K562 (cell line): ENCODE measurements around the gene TNPO2. TPM values are rescaled to one million over a fixed set of nuclear protein-coding genes. Genes with fewer than 3 reads are reported as not detected.

Experiments used
- CBFB ChIP-seq: sonication (generic); formaldehyde crosslinking; IDR thresholded peaks from 2 replicates; pipeline ENCODE4 v1.4.0; 2020; ENCODE audit warnings: mild to moderate bottlenecking, missing genetic modification reagents
- CCAR2 ChIP-seq: fragments of 200-400 bp; formaldehyde crosslinking; IDR thresholded peaks from 2 replicates; pipeline ENCODE4 v1.6.1; 2017; ENCODE audit warnings: mild to moderate bottlenecking, low read depth, low read length
- CSDE1 ChIP-seq, 2 experiments: fragments of 450-650 bp; IDR thresholded peaks; 2 replicates each; pipeline ENCODE4 v1.6.1; 2016; ENCODE audit warnings: mild to moderate bottlenecking in 1 of 2
- DMBX1 ChIP-seq: fragments of 250-450 bp; sonication (Bioruptor Pico); IDR thresholded peaks from 2 replicates; pipeline ENCODE4 v1.8.0; 2022; ENCODE audit warnings: inconsistent platforms, mild to moderate bottlenecking, moderate library complexity, borderline replicate concordance
- HDGF ChIP-seq: fragments of 450-650 bp; IDR thresholded peaks from 2 replicates; pipeline ENCODE4 v1.6.1; 2016
- HLTF ChIP-seq: fragments of 450-650 bp; IDR thresholded peaks from 2 replicates; pipeline ENCODE4 v1.6.1; 2016
- HMGN3 ChIP-seq: IDR thresholded peaks from 2 replicates; pipeline ENCODE4 v1.6.1; 2011; ENCODE audit warnings: borderline replicate concordance, low read depth, mild to moderate bottlenecking, mixed read lengths, low read length; ENCODE audit not compliant: insufficient read length; ENCODE audit errors: extremely low read depth
- KDM1A ChIP-seq, 2 experiments: fragments of 450-650 bp; IDR thresholded peaks; 2 replicates each; pipeline ENCODE4 v1.6.1; 2016; ENCODE audit warnings: mild to moderate bottlenecking in 2 of 2
- MCM2 ChIP-seq: fragments of 450-650 bp; IDR thresholded peaks from 2 replicates; pipeline ENCODE4 v1.6.1; 2017; ENCODE audit warnings: low read depth, mild to moderate bottlenecking
- MED1 ChIP-seq: sonication (generic); formaldehyde crosslinking; IDR thresholded peaks from 2 replicates; pipeline ENCODE4 v1.8.1; 2023; ENCODE audit warnings: missing genetic modification reagents, borderline replicate concordance
- MEF2D ChIP-seq: conservative IDR thresholded peaks from 2 replicates; pipeline ENCODE4 v1.6.1; 2016; ENCODE audit warnings: low read depth, missing genetic modification characterization, missing compliant biosample characterization
- NCOA2 ChIP-seq, 2 experiments: fragments of 450-650 bp; IDR thresholded peaks; 2 replicates each; pipeline ENCODE4 v1.6.1; 2018; ENCODE audit warnings: mild to moderate bottlenecking in 2 of 2, moderate library complexity in 1 of 2; ENCODE audit not compliant: partially characterized antibody in 2 of 2
- NFIX ChIP-seq: fragments of 250-450 bp; sonication (Bioruptor Pico); IDR thresholded peaks from 2 replicates; pipeline ENCODE4 v1.4.0; 2020; ENCODE audit warnings: low read depth, mild to moderate bottlenecking, moderate library complexity
- NFYB ChIP-seq: IDR thresholded peaks from 2 replicates; pipeline ENCODE4 v1.6.1; 2011; ENCODE audit warnings: mild to moderate bottlenecking, moderate library complexity; ENCODE audit not compliant: insufficient read length; ENCODE audit errors: extremely low read depth
- NR4A1 ChIP-seq, 2 experiments: fragments of 250-450 bp in 1 of 2; fragments of 450-650 bp in 1 of 2; sonication (Bioruptor Pico) in 1 of 2; IDR thresholded peaks; 2 replicates each; pipeline versions ENCODE4 v1.4.0 to v1.6.1; 2016 to 2020; ENCODE audit warnings: mild to moderate bottlenecking in 2 of 2, missing compliant biosample characterization in 1 of 2, missing genetic modification characterization in 1 of 2, moderate library complexity in 1 of 2
- NUFIP1 ChIP-seq: fragments of 450-650 bp; IDR thresholded peaks from 2 replicates; pipeline ENCODE4 v1.6.1; 2018; ENCODE audit not compliant: partially characterized antibody
- PHF21A ChIP-seq: fragments of 450-650 bp; IDR thresholded peaks from 2 replicates; pipeline ENCODE4 v1.6.1; 2017; ENCODE audit warnings: low read depth, borderline replicate concordance
- POLR2G ChIP-seq: fragments of 200-400 bp; formaldehyde crosslinking; IDR thresholded peaks from 2 replicates; pipeline ENCODE4 v1.6.1; 2017; ENCODE audit warnings: low read depth, mild to moderate bottlenecking, antibody characterized with exemption, low read length, moderate library complexity
- PURB ChIP-seq: sonication (generic); formaldehyde crosslinking; IDR thresholded peaks from 2 replicates; pipeline ENCODE4 v1.9.0; 2021; ENCODE audit warnings: low read depth, mild to moderate bottlenecking, missing genetic modification reagents
- TRIM28 ChIP-seq: fragments of 450-650 bp; IDR thresholded peaks from 2 replicates; pipeline ENCODE4 v1.6.1; 2017
- ZNF133 ChIP-seq: fragments of 250-450 bp; sonication (Bioruptor Pico); IDR thresholded peaks from 2 replicates; pipeline ENCODE4 v1.4.0; 2020; ENCODE audit warnings: mild to moderate bottlenecking
- ZNF134 ChIP-seq: fragments of 250-450 bp; sonication (Bioruptor Pico); conservative IDR thresholded peaks from 2 replicates; pipeline ENCODE4 v1.4.0; 2020
- ZNF324 ChIP-seq: fragments of 250-450 bp; sonication (Bioruptor Pico); IDR thresholded peaks from 2 replicates; pipeline ENCODE4 v1.4.0; 2020; ENCODE audit warnings: mild to moderate bottlenecking
- ZNF561 ChIP-seq: fragments of 450-650 bp; formaldehyde crosslinking; conservative IDR thresholded peaks from 2 replicates; pipeline ENCODE4 v1.4.0; 2020; ENCODE audit warnings: mild to moderate bottlenecking, moderate library complexity
- ZNF644 ChIP-seq: fragments of 200-800 bp; sonication (Bioruptor generic); IDR thresholded peaks from 2 replicates; pipeline ENCODE4 v1.6.1; 2016; ENCODE audit warnings: low read depth, missing genetic modification characterization, missing compliant biosample characterization
- ZNF778 ChIP-seq: fragments of 450-650 bp; formaldehyde crosslinking; IDR thresholded peaks from 2 replicates; pipeline ENCODE4 v1.4.0; 2020; ENCODE audit warnings: mild to moderate bottlenecking, moderate library complexity
- polyA plus RNA-seq, 8 experiments: library from polyadenylated mRNA; depleted of rRNA in 4 of 8; stranded (reverse) in 5 of 8; unstranded in 3 of 8; fragments of >200 nt; fragmentation: Nextera tagmentation in 2 of 8; fragmentation: Illumina TruSeq in 1 of 8; extraction: Ambion mirVana in 2 of 8; extraction: Trizol in 1 of 8; gene quantifications; 2 replicates each; pipeline versions ENCODE4 v1.2.1 to v1.2.3, GENCODE V29; 2011 to 2014; ENCODE audit warnings: inconsistent platforms in 1 of 8, missing spikeins in 1 of 8
- total RNA-seq, 7 experiments: library from RNA; depleted of rRNA in 6 of 7; stranded (reverse); fragments of >200 nt in 6 of 7; fragmentation: Illumina TruSeq in 2 of 7; extraction: Trizol in 2 of 7; gene quantifications; 2 replicates each; pipeline versions ENCODE4 v1.2.1 to v1.2.3, GENCODE V29; 2011 to 2021; ENCODE audit warnings: low replicate concordance in 1 of 7
- TF ChIP-seq, protein P1 (sequence below): sonication (generic); formaldehyde crosslinking; IDR thresholded peaks from 2 replicates; pipeline ENCODE4 v1.8.1; 2023; ENCODE audit warnings: mild to moderate bottlenecking, missing genetic modification reagents
- TF ChIP-seq, protein P2 (sequence below): IDR thresholded peaks from 2 replicates; pipeline ENCODE4 v1.6.1; 2012; ENCODE audit warnings: low read depth, low read length, improper control_type of control experiment, borderline replicate concordance

Gene TNPO2
- total and polyA plus RNA-seq, 9 of the 15 experiments (the other 6 are each of a cell fraction or from before 2014, with no cell fraction given), result 6.0 to 126 (median 53.8) TPM

DNA sequence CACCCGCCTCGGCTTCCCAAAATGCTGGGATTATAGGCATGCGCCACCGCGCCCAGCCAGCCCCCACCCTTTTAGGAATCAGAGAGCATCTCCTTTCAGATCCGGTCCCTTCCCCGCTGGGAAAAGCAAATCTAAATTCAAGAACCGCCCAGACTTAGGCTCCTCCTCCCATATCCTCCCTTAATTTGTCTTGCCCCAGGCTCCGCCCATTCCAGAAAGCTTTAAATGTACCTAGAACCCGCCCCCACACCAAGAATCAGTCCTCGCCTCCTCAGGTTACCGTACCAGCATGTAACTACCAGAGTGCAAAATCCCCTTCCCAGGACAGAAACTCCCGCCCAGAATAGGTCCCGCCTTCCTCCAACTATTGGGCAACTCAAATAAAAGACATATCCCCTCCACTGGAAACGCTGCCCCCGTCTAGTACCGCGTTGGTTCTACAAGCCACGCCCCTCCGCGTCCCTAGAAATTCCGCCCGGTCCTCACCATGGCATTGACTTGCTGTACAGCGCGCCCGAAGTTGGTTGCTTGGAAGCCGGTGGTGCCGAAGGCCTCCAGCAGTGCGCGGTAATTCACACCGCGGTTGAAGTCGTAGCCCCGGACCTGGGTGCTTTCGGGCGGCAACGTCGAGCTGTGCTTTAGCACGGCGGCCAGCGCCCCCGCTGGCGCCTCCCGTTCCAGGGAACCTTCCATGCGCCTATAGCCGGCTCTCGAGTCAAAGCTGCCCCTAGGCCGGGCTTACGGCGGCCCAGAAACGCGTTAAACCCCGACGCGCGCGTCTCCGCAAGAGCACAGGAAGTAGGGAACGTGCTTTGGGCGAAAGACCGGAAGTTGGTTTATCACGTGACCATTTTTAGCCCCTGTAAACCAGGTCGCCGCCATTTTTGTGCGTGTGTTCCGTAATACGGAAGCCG lies 42.4 kb downstream of the TNPO2 start, which contains the start of gene DHPS (continued):
- no peak; the same call in 1 of the 2 replicates for TF ChIP-seq NR4A1 (CRISPR knock-in tag; IDR thresholded peaks at IDR 0.05)
- peak; percentile 43; the same call in 1 of the 2 replicates for TF ChIP-seq NR4A1 (tag; IDR thresholded peaks at IDR 0.05)
- TF ChIP-seq, protein P1, sequence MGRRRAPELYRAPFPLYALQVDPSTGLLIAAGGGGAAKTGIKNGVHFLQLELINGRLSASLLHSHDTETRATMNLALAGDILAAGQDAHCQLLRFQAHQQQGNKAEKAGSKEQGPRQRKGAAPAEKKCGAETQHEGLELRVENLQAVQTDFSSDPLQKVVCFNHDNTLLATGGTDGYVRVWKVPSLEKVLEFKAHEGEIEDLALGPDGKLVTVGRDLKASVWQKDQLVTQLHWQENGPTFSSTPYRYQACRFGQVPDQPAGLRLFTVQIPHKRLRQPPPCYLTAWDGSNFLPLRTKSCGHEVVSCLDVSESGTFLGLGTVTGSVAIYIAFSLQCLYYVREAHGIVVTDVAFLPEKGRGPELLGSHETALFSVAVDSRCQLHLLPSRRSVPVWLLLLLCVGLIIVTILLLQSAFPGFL (CRISPR knock-in tag), result no peak
- peak; percentile 27; the same call in 1 of the 2 replicates for TF ChIP-seq DMBX1
- 0 out of 2 replicates have a peak, but pooled peaks have one; percentile 41 for TF ChIP-seq PHF21A
- no peak for TF ChIP-seq HMGN3
- TF ChIP-seq TRIM28, result no peak
- no peak for TF ChIP-seq NFIX
- no peak for TF ChIP-seq ZNF133 (CRISPR knock-in tag)
- no peak for TF ChIP-seq NCOA2 (IDR thresholded peaks at IDR 0.05; ENCODE audit: partially characterized antibody in 2 of 2)
- TF ChIP-seq HDGF, result no peak
- peak; percentile 96 for TF ChIP-seq POLR2G
- TF ChIP-seq ZNF778, result no peak
- no peak for TF ChIP-seq NFYB
- no peak for TF ChIP-seq CCAR2
- no peak for TF ChIP-seq NUFIP1
- TF ChIP-seq, protein P2, sequence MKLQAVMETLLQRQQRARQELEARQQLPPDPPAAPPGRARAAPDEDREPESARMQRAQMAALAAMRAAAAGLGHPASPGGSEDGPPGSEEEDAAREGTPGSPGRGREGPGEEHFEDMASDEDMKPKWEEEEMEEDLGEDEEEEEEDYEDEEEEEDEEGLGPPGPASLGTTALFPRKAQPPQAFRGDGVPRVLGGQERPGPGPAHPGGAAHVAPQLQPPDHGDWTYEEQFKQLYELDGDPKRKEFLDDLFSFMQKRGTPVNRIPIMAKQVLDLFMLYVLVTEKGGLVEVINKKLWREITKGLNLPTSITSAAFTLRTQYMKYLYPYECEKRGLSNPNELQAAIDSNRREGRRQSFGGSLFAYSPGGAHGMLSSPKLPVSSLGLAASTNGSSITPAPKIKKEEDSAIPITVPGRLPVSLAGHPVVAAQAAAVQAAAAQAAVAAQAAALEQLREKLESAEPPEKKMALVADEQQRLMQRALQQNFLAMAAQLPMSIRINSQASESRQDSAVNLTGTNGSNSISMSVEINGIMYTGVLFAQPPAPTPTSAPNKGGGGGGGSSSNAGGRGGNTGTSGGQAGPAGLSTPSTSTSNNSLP, result peak; percentile 56; the same call in 1 of the 2 replicates
- 0 out of 2 replicates have a peak, but pooled peaks have one; percentile 55 for TF ChIP-seq CBFB (CRISPR knock-in tag)
- TF ChIP-seq HLTF, result no peak
- TF ChIP-seq ZNF134, result no peak; the same call in 1 of the 2 replicates
- 0 out of 2 replicates have a peak, but pooled peaks have one; percentile 9 for TF ChIP-seq MEF2D (tag)
- TF ChIP-seq PURB, result no peak
- no peak for TF ChIP-seq ZNF561 (CRISPR knock-in tag)
- no peak for TF ChIP-seq MCM2
- TF ChIP-seq ZNF324 (CRISPR knock-in tag), result peak; percentile 16; the same call in 1 of the 2 replicates
- TF ChIP-seq ZNF644 (tag), result peak; percentile 30
- TF ChIP-seq MED1, result no peak
- TF ChIP-seq CSDE1 (IDR thresholded peaks at IDR 0.05), result no peak
- no peak for TF ChIP-seq KDM1A (IDR thresholded peaks at IDR 0.05)
